HG02885 (cell line): Measurements from ENCODE around the gene NLRP12.
"Not testable (repeated sequence)": the region's sequence is repeated elsewhere in the genome, so short reads cannot be mapped to it uniquely, and the experiment has no call there.

Experiments used
- ATAC-seq: cut with Tn5 transposase; IDR thresholded peaks from one replicate; pipeline ENCODE4 v1.9.1; 2021; ENCODE audit warnings: mild to moderate bottlenecking; ENCODE audit not compliant: unreplicated experiment, poor library complexity

The NLRP12 gene

DNA sequence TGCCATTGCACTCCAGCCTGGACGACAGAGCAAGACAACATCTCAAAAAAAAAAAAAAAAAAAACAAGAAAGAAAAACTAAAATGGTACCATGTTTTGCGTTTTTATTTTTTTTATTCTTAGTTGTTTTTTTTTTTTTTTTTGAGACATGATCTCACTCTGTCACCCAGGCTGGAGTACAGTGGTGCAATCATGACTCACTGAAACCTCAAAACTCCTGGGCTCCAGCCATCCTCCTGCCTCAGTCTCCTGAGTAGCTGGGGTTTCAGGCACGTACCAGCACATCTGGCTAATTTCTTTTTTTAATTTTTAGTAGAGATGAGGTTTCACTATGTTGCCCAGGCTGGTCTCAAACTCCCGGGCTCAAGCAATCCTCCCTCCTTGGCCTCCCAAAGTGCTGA is 16.8 kb upstream of the NLRP12 start:
- not testable (repeated sequence) for ATAC-seq

DNA sequence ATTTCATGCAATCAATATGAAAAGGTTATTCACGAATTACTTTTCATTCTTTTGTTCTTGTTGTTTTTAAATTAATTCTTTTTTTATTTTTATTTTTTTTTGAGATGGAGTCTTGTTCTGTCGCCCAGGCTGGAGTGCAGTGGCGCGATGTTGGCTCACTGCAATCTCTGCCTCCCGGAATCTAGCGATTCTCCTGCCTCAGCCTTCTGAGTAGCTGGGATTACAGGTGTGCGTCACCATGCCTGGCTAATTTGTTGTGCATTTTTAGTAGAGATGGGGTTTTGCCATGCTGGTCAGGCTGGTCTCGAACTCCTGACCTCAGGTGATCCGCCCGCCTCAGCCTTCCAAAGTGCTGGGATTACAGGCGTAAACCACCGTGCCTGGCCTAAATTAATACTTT is 16.1 kb upstream of the NLRP12 start:
- ATAC-seq, result not testable (repeated sequence)

DNA sequence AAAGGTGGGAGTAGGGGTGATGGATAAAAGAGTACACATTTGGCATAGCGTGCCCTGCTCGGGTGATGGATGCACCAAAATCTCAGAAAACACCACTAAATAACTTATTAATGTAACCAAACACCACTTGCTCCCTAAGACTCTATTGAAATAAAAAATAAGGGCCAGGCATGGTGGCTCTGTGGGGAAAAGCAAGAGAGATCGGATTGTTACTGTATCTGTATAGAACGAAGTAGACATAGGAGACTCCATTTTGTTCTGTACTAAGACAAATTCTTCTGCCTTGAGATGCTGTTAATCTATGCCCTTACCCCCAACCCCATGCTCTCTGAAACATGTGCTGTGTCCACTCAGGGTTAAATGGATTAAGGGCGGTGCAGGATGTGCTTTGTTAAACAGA is 14.3 kb upstream of the NLRP12 start:
- ATAC-seq, result not testable (repeated sequence)

DNA sequence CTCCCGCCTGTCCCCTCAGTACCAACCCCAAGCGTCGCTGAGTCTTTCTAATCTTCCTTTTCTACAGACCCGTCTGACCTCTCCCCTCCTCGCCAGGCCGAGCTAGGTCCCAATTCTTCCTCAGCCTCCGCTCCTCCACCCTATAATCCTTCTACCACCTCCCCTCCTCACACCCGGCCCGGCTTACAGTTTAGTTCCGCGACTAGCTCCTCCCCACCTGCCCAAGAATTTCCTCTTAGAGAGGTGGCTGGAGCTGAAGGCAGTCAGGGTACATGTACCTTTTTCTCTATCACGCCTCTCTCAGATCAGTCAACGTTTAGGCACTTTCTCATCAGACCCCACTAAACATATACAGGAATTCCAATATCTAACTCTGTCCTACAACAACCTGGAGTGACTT is 8.7 kb upstream of the NLRP12 start:
- not testable (repeated sequence) for ATAC-seq

DNA sequence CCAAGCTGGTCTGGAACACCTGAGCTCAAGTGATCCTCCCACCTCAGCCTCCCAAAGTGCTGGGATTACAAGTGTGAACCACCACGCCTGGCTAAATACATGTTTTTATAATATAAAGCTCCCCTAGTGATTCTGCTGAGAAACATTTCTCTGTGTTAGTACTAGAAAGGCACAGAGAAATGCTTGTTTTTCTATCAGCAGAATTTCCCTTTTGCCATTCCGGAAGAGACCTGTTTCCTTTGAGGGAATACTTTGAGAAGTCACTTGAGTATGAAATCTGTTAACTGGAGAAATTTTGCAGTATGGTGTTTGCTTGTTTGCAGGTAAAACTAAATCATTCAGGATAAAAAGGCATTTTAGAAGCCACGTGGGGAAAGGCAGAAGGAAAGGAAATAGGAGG is 4.4 kb upstream of the NLRP12 start:
- no peak for ATAC-seq

DNA sequence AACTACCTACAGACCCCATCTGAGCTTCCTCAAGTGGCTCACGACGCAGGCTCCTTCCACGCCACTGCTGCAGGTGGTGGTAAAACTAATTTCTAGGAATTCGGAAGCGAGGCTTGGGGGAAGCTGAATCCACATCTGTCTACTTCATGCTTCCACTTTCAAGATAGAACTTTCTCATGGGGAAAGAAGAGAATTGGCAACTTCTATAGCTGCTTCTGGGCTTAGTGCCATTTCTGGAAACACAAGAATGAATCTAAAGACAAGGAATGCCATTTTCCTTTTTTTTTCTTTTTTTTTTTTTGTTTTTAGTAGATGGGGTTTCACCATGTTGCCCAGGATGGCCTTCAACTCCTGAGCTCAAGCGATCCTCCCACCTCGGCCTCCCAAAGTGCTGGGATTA is 2.8 kb upstream of the NLRP12 start:
- ATAC-seq, result no peak

DNA sequence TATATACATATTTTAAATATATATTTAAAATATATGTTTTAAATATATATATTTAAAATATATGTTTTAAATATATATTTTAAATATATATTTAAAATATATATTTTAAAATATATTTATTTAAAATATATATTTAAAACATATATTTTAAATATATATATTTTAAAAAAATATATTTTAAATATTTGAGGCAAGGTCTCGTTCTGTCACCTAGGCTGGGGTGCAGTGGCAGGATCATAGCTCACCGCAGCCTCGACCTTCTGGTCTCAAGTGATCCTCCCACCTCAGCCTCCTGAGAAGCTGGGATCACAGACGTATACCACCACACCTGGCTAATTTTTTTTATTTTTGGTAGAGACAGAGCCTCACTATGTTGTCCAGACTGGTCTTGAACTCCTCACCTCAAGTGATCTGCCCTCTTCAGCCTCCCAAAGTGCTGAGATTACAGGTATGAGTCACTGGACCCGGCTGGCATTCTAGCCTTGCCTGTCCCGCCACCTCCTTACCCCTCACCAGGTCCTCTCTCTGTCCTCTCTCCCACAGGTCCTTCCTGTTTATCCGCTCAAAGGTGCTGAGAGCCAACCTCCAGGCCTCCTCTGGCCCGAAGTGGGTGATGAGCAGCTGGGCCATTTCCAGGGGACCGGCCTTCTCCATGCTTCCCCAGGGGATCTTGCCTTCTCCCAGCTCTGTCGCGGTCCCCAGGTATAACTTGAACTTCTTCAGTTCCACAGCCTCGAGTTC is 564 bp downstream of the NLRP12 start:
- ATAC-seq, result no peak

DNA sequence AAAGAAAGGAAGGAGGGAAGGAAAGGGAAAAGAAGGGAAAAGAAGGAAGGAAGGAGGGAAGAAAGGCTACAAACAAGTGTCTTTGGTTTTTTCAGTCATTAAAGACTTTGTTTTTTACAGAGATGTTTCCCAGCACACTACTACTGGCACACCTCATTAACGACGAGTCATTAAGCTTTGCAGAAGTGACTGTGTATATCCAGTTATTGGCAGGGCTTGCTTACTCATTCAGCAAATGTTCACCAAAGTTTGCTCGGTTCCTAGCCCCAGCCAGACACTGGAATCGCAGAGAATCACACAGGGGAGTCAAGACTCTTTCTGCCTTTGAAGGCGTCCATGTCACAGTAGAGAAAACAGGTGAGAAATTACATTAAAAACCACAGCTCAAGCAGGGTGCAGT is 4.3 kb downstream of the NLRP12 start:
- no peak for ATAC-seq

DNA sequence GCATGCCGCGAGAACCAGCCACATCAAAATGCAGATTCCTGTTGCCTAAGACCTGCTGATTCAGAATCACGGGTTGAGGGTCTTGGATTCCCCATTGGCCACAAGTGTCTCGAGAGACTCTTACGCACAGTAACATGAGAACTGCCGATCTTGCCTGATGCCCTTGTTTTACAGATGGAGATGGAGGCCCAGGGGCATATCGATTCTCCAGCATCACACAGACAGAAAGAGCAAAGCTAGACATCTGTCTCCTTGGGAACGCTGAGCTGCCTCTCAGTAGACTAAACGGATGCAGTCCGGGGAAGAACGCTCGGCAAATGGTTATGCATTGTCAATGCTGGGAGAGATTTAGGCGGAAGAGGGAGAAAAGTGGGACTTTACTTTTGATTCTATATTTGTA is 5.4 kb downstream of the NLRP12 start:
- ATAC-seq, result no peak

DNA sequence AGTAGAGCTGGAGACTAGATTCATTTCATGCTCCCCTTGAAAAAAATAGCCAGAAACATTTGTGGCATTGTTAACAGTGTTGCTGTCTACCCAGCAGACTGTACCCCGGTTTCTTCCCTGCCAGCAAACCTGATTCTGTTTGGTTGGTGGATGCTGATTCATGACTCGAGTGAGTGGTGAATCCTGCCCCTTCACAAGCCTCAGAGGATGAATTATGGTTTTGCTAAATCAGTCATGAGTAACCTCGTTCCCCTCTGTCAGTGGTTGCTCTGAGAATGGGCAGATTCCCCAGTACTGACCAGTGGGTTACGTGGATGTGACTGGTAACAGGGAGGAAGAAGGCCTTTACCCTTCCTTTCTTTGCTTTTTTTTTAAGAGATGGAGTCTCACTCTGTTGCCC is 10.1 kb downstream of the NLRP12 start:
- no peak for ATAC-seq

DNA sequence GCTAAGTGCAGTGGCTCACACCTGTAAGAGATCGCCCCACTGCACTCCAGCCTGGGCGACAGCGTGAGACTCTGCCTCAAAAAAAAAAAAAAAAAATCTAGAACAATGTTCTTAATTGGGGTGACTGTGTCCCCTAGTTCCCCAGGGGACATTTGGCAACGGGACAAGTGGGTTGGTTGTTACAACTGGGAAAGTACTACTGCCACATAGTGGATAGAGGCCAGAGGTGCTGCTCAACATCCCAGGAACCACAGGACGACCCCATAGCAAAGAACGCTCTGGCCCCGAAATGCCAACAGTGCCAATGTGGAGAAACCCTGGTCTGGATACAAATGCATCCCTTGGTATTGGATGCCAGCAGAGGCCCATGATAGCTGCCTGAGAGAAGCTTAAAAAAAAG is 11.8 kb downstream of the NLRP12 start:
- ATAC-seq, result no peak

DNA sequence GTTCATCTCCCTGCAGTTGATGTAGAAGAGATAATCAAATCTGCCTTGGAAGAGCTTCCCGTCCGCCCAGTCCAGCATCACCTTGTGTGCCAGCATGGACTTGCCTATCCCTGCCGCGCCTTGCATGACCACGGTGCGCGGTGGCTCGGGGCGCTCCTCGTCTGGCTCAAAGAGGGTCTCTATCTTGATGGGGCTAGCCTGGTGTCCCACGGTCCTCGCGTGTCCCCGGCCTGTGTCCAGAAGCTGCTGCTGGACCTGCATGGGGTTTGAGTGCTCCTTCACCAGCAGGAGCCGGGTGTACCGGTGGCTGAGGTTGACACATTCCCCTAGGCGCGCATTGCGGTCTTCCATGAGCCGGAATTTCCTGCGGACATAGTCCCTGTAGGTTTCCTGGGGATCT is 13.2 kb downstream of the NLRP12 start:
- no peak for ATAC-seq

DNA sequence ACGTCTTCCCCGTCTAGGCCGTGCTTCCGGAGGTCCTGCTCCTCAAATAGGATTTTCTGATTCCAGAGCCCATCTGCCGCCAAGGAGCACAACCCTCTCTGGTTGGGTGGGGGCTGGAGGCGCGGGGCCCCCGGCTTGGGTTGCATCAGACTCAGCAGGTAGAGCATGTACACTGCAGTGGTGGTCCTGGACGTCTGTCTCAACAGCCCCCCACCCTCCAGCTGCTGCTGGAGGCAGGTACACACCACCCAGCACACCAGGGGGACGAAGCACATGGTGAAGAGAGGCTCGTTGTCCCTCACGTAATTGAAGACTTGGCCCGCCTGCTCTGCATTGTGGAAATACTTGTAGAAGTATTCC is 13.9 kb downstream of the NLRP12 start:
- ATAC-seq, result no peak

DNA sequence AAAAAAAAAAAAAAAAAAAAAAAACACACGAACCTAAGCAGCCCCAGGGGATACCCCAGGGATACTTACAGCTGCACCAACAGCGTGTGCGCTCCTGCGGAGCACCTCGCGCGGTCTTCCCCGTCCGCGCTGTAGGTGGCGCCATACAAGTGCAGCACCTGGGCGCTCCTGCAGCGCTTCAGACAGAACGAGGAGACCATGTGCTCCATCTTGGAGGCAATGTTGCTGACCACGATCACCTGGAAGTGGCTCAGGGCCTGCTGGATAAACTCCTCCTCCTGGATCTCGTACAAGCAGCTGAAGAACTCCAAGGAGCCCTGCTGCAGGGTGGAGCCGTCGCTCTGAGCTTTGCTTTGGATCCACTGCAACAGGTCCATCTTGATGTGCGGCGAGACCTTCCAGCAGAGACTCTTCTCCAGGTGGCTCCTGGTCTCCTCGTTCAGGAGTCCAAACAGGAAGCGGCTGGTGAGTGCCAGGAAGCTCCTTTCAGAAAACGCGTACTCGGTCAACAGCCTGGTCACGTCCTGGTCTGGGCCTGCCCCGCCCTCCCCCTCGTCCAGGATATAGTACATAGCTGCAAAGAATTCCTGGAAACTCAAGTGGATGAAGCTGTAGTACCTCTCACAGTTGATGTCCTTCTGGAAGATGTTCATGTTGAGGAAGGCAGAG is 14.5 kb downstream of the NLRP12 start:
- ATAC-seq, result no peak

DNA sequence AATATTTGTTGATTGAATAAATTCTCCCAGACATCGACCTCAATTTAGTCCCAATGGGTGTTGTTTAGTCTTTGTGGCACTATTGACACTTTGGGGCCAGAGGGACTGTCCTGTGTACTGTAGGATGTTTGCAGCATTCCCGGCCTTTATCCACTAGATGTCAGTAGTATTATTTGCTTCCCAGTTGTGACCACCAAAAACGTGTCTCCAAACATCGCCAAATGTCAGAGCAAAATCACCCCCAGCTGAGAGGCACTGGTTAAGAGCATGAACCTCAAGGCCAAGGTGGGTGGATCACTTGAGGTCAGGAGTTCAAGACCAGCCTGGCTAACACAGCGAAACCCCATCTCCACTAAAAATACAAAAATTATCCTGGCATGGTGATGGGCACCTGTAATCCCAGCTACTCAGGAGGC is 15.4 kb downstream of the NLRP12 start:
- no peak for ATAC-seq

DNA sequence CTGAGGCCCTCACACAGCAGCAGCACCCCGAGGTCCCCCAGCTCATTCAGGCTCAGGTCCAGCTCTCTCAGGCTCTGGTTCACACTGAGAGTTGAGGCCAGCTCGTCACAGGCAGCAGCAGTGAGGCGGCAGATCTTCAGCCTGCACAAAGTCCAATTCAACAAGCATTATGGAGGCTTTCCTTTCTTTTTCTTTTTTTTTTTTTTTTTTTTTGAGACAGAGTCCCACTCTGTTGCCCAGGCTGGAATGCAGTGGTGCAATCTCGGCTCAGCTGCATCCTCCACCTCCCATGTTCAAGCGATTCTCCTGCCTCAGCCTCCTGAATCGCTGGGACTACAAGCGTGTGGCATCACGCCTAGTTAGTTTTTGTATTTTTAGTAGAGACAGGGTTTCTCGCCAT is 22.9 kb downstream of the NLRP12 start:
- ATAC-seq, result no peak

DNA sequence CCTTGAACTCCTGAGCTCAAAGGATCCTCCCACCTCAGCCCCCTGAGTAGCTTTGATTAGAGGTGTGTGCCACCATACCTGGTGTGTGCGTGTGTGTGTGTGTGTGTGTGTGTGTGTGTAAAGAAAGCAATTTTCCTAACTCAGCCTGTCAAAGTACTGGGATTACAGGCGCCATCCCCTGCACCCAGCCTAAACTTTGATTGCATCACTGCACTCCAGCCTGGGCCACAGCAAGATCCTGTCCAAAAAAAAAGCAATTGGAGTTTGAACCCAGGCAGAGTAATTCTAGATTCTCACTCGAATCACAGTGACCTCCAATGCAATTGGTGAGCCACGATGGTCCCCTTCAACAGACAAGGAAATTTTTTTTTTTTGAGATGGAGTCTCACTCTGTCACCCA is 29.1 kb downstream of the NLRP12 start:
- ATAC-seq, result no peak

DNA sequence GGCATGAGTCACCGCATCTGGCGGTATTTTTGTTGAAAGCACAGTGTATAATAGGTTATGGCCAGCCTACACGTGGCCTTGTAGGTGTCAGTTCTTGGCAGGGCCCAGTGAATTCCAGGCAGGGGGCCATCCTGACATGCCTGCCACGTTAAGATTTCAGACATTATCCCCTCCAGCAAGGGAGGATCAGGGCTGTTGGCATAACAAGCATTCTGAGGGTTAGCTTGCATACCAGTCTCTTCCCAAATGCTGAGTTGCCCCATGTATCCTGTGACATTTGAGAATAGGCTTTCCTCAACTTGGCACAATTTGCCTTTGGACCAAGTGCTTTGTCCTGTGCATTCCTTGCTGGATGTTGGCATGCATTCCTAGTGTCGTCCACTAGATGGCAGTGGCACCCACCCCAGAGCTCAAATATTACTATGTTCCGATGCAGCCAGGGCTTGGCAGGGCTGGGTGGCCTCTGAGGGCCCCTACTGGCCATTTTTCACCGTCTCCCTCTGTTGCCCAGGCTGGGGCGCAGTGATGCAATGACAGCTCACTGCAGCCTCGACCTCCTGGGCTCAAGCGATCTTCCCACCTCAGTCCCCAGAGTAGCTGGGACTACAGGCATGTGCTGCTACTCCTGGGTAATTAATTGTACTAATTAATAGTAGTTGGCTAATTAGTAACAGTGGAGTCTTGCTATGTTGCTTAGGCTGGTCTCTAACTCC is 31.2 kb downstream of the NLRP12 start:
- no peak for ATAC-seq

DNA sequence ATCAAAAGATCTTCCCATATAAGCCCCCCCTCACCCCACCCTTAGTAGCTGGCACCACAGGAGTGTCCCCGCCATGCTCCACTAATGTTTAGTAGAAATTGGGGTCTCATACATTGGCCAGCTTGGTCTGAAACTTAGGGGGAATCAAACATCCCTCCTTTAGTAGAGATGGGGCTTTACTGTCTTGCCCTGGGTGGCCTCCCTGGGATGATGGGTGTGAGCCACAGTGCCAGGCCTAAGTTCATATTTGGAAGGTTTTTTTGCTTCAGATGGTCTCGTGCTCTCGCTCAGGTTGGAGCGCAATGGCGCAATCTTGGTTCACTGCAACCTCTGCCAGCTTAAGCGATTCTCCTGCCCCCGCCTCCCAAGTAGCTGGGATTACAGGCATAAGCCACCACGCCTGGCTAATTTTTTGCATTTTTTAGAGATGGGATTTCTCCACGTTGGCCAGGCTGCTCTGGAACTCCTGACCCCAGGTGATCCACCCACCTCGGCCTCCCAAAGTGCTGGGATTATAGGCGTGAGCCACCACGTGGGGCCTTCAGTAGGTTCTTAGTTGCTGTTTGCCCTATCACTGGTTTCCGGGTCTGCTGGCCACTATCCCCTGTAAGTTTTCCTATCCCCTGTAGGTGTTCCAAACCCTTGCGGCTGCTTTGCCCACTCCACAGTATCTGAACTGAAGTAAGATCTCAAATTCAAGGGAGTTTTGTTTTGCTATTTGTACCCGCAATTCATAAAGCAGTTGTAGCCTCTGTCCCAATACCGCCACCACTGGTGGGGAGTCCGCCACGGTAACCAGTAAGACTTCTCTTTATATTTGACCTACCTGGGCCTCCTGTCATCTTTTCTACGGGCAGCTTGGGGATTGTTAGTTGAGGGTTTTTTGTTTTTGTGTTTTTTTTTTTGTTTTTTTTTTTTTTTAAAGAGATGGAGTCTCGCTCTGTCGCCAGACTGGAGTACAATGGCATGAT is 34.1 kb downstream of the NLRP12 start:
- ATAC-seq, result no peak

DNA sequence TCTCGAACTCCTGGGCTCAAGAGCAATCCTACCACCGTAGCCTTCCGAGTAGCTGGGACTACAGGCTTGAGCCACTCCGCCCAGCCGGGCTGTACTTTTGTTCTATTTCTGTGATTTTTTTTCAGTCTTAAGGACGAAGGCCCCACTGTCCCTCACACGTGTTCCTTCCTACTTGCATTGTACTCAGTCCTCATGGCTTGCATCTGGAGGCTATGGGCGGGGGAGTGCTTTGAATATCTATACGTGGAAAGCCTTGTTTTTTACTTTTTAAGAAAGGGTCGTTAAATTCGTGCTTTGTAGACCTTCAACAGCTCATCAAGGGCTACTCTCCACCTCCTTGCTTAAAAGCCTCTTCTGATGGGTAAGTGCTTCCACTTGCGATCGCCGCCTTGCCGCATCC is 36.8 kb downstream of the NLRP12 start:
- ATAC-seq, result no peak
